Activated T-cell treated with anti-CD3 and anti-CD28 coated beads, Interleukin-2, amount 50 U/mL, for 24 hours (primary cell): ENCODE results near the gene LRPAP1.
A peak's percentile ranks its signal among the peaks of the same experiment; 100 is the strongest.
"Not testable (repeated sequence)": the region's sequence is repeated elsewhere in the genome, so short reads cannot be mapped to it uniquely, and the experiment has no call there.

ENCODE experiments used
- DNase-seq: peaks from one replicate; pipeline ENCODE4 v3.0.0-alpha.2; 2020
- H3K27ac Mint-ChIP-seq: 2 replicates; pipeline ENCODE4 v1.8.0; 2020; ENCODE audit warnings: mild to moderate bottlenecking, mixed read lengths
- H3K27me3 Mint-ChIP-seq: 2 replicates; pipeline ENCODE4 v1.8.0; 2020; ENCODE audit warnings: mixed read lengths
- H3K36me3 Mint-ChIP-seq: 2 replicates; pipeline ENCODE4 v1.8.0; 2020; ENCODE audit warnings: low read depth, mixed read lengths
- H3K4me1 Mint-ChIP-seq: 2 replicates; pipeline ENCODE4 v1.8.0; 2020; ENCODE audit warnings: low read depth, mixed read lengths
- H3K4me3 Mint-ChIP-seq: 2 replicates; pipeline ENCODE4 v1.8.0; 2020; ENCODE audit warnings: mild to moderate bottlenecking, moderate library complexity, mixed read lengths
- H3K9me3 Mint-ChIP-seq: 2 replicates; pipeline ENCODE4 v1.8.0; 2020; ENCODE audit warnings: mixed read lengths

LRPAP1 gene, protein sequence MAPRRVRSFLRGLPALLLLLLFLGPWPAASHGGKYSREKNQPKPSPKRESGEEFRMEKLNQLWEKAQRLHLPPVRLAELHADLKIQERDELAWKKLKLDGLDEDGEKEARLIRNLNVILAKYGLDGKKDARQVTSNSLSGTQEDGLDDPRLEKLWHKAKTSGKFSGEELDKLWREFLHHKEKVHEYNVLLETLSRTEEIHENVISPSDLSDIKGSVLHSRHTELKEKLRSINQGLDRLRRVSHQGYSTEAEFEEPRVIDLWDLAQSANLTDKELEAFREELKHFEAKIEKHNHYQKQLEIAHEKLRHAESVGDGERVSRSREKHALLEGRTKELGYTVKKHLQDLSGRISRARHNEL

DNA sequence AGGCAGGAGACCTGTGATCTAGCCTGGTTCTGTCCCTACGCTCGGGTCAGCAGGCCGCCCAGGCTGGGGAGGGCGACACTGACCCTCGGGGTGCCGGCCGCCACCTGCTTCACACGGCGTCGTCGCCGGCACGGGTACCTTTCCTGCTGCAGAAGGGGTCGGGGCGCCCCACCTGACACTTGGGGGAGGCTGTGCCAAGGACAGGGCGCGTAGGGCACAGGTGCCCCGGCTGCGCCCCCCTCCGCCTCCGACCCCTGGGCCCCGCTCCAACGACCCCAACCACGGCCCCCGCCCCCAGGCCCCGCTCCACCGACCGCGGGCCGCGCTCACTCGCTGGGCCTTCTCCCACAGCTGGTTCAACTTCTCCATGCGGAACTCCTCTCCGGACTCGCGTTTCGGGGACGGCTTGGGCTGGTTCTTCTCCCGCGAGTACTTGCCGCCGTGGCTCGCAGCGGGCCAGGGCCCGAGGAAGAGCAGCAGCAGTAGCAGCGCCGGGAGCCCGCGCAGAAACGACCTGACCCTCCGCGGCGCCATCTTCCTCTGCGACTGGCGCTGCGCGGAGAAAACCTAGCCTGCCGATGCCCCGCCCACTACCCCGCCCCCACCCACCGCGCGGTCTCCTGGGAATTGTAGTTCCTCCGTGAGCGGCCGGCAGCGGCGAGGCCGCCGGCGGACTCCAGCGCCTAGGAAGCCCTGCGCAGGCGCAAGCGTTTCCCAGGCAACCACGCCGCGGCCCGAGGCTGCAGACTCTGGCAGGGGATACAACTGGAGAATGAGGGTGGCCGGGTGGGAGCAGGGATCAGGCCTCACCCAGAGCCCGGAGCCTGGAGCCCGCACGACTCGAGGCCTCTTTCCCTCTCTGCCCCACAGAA lies at the start of gene LRPAP1:
TSS of gene LRPAP1 (minus strand) at position 544 of the 872 bp plus-strand sequence. CDS start at position 534, 10 bp downstream.
- H3K4me3 Mint-ChIP-seq: peak within 1 kb of the TSS; percentile 100
- peak within 1 kb of the TSS; percentile 97 for H3K27ac Mint-ChIP-seq
- peaks cover 6% of the 10 kb centered on the region for H3K27me3 Mint-ChIP-seq
- H3K9me3 Mint-ChIP-seq: no peaks in the 10 kb centered on the region
- peaks cover 40% of the 10 kb centered on the region for H3K4me1 Mint-ChIP-seq
- DNase-seq: peak; percentile 93
- H3K36me3 Mint-ChIP-seq: peaks cover 40% of the 10 kb centered on the region

DNA sequence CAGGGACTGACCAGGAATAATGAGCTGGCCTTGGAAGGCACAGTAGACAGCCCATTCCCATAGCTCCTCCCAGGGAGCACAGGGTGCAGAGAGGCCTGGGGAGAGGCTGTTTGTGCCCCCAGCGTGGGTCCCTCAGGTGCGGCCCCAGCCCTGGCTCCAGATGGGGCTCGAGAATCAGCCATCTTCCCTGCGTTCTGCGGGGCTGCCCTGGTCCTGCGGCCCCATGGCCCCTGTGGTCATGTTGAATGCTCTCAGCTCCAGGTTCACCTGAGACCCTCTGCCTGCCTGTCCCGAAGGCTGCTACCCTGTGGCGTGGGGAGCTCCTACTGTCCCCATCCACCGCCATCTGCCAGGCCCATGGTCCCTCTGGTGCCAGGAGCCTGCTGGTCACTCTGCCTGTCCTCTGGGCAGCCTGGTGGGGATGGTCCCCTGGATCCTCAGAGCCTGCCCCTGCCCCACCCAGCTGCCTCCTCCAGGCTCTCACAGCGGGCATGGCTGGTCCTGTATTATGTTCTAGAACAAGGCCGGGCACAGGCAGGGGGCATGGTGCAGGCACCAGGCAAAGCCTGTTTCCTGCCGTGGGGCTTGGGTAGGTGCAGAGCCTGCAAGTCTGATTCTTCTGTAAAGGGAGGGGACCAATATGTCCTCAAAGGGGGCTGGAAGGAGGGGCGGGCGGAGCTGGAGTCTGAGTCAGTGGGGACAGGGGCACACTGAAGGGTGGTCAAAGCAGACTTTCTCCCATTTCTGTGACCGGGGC lies 49.3 kb upstream of the LRPAP1 start:
- not testable (repeated sequence) for H3K27ac Mint-ChIP-seq, DNase-seq, H3K4me1 Mint-ChIP-seq, H3K36me3 Mint-ChIP-seq, H3K4me3 Mint-ChIP-seq, H3K9me3 Mint-ChIP-seq
- H3K27me3 Mint-ChIP-seq: peaks cover 15% of the 10 kb centered on the region

DNA sequence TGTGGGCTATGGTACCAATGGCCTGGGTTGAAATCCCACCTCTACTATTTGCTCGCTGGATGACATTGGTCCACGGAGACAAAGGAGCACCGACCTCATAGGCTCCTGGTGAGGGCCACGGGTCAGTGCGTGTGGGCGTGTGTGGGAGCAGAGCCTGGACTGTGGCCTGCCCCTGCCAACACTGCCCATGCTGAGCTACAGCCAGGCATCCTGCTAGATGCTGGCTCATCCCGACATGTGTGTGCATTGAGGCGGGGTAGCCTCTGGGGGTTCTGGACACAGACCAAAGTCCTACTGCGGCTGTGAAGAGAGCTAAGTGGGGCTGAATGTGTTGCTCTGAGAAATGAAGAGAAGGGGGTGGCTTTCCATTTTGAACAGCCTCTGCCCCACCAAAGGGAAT lies 48.6 kb upstream of the LRPAP1 start:
- not testable (repeated sequence) for DNase-seq, H3K9me3 Mint-ChIP-seq, H3K36me3 Mint-ChIP-seq, H3K4me1 Mint-ChIP-seq, H3K27ac Mint-ChIP-seq, H3K4me3 Mint-ChIP-seq
- H3K27me3 Mint-ChIP-seq: peaks cover 15% of the 10 kb centered on the region

DNA sequence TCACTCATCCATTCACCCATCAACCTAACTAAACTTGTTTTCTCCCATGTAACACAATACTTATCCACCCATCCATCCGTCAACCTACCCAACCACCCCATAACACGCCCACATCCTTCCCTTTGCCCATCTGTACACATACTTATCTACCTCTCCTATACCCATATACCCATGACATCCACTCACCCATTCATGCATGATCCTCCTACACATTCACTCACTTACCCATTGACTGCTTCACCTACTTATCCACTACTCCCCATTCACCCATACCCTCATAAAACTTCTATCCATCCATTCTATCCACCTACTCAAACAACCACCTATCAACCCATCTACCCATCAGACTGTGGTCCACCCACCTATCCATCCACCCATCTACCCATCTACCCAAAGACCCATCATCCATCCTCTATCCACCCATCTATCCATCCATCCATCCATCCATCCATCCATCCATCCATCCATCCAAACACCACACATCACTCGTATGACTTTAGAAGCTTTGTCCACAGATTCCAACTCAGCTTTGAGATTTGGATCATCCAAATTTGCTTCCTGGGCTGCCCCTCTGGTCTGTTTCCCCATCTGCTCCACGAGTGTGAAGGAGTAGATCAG lies 46.4 kb upstream of the LRPAP1 start:
- H3K27me3 Mint-ChIP-seq: peaks cover 15% of the 10 kb centered on the region
- not testable (repeated sequence) for H3K4me3 Mint-ChIP-seq, H3K27ac Mint-ChIP-seq, H3K9me3 Mint-ChIP-seq, H3K4me1 Mint-ChIP-seq, DNase-seq, H3K36me3 Mint-ChIP-seq

DNA sequence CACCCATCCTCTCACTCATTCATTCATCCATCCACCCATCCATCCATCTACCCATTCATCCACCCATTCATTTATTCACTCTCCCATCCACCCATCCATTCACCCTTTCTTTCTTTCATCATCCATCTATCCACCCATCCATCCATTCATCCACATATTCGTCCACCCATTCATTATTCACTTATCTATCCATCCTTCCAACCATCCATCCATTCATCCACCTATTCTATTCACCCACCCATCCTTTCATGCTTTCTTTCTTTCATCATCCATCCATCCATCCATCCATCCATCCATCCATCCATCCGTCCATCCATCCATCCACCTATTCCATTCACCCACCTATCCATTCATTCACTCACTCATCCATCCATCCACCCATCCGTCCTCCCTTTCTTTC lies 45.8 kb upstream of the LRPAP1 start:
- not testable (repeated sequence) for H3K4me1 Mint-ChIP-seq, H3K9me3 Mint-ChIP-seq, DNase-seq, H3K4me3 Mint-ChIP-seq, H3K36me3 Mint-ChIP-seq, H3K27ac Mint-ChIP-seq
- H3K27me3 Mint-ChIP-seq: peaks cover 15% of the 10 kb centered on the region

DNA sequence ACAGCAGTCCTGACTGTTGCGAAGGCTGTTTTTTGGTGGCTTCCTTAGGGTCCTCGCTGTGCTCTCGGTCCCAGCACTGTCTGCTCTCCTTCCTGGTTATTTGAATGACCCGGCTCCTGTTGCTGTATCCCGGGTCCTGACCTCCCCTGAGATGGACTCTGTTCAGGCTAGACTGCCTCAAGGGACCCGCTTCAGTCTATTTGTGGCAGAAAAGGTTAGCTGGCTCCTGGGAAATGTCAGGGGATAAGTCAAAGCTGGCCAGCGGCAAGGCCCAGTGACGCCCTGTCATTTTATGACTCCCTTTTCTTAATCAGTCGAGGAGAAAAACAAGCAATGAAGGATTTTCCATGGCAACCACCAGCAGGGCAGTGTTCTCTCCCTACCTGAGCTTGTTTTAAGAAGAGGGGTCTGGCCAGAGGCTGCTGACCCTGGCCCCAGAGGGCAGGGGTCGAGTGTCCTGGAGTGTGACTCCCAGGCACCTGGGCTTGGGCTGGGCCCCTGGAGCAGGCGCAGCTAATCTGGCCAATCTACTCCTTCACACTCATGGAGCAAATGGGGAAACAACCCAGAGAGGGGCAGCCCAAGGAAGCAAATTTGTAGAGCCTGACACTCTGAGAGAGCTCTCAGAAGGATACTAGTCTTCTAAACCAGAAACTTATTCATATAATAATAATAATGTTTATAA lies 45.1 kb upstream of the LRPAP1 start:
- peaks cover 12% of the 10 kb centered on the region for H3K27me3 Mint-ChIP-seq
- H3K4me3 Mint-ChIP-seq, H3K36me3 Mint-ChIP-seq, DNase-seq, H3K9me3 Mint-ChIP-seq, H3K27ac Mint-ChIP-seq, H3K4me1 Mint-ChIP-seq: not testable (repeated sequence)

DNA sequence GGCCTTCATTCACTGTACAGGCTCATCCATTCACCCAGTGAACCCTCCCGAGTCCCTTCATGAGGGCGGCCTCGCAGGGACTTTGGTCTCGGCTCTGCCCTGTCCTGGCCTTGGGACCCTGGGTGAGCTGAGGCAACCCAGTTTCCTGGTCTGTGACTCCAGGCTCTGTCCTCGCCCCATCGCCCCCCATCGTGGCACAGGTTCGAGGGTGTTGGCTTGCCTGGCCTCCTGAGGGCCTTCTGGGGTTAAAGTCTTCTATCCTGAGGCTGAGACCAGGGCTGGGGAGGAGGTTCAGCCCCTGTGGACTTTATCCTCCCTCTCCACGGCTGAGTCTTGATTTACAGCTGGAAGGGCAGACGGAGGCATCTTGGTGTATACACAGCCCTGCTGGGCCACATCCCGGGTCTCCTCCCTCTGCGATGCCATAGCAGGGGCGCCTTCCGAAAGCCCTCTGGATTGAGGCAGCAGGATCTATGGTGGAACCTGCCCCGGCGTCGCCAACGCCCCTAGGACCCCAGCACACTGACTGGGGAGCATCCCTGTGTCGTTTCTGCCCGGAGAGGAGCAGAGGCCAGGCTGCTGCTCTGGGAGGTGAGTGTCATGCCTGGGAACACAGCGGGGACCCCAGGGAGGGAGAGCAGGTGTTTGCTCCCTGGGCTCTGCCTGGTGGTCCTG lies 44.4 kb upstream of the LRPAP1 start:
- H3K27me3 Mint-ChIP-seq, DNase-seq, H3K4me1 Mint-ChIP-seq, H3K36me3 Mint-ChIP-seq, H3K27ac Mint-ChIP-seq, H3K9me3 Mint-ChIP-seq, H3K4me3 Mint-ChIP-seq: not testable (repeated sequence)

DNA sequence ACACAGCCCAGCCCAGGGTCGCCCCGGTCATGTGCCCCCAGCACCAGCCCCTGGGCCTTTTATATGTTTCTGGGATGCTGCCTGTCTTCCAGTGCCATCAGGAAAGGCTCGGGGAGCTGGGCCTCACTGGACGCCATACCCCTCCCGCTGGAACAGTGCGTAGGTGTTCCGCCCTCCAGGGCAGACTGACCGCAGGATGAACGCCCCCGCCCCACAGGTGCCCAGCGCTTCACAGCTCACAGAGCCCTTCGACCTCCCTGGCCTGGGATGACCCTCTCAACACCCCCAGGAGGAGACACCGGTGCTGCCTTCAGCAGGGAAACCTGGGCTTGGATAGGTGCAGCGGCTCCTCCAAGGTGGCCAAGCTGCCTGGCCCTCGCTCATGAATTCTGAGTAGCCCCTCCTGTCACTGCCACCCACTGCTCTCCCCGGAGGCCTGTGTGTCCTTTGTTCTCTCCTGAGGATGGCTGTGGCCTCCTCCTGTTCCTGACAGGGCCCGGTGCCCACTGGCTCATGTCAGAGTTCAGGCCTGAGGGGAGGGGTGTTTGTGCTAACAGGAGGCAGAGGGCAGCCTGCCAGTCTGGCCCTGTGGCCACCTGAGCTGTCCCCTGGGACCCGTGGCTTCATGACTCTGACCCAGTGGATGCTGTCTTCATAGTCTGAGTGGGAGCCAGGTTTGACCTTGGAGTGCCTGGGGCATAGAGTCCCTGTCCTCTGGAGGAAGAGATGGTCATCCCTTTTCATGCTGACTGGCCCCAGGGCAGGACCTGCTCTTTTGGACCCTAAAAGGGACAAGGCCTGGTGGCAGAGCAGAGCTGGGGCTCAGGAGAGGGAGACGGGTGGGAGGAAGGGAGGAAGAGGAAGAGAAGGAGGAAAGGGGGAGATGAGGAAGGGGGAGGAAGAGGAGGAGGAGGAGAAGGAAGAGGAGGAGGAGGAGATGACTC lies 43.5 kb upstream of the LRPAP1 start:
- H3K4me1 Mint-ChIP-seq, H3K4me3 Mint-ChIP-seq, H3K27ac Mint-ChIP-seq, H3K36me3 Mint-ChIP-seq, H3K27me3 Mint-ChIP-seq, H3K9me3 Mint-ChIP-seq, DNase-seq: not testable (repeated sequence)

DNA sequence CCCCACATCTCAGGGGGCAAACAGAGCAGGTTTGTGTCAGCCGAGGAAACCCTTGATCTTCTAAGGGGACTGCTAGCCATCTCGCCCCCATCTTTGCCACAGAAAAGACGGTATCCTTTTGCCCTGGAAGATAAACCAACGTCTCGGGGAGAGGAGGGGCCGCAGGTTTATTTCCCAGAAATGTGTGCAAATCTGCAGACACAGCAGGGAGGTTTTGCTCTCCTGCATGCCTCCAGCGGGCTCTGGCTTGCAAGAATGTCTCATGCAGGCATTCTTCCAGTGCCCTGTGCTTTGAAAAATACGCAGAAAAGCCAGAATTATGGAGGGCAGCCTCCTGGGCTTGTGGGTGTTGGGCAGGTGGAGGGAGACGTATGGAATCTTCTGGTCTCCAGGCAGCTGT lies 42.6 kb upstream of the LRPAP1 start:
- H3K27me3 Mint-ChIP-seq, H3K9me3 Mint-ChIP-seq, H3K4me3 Mint-ChIP-seq, H3K4me1 Mint-ChIP-seq, H3K27ac Mint-ChIP-seq, H3K36me3 Mint-ChIP-seq, DNase-seq: not testable (repeated sequence)

DNA sequence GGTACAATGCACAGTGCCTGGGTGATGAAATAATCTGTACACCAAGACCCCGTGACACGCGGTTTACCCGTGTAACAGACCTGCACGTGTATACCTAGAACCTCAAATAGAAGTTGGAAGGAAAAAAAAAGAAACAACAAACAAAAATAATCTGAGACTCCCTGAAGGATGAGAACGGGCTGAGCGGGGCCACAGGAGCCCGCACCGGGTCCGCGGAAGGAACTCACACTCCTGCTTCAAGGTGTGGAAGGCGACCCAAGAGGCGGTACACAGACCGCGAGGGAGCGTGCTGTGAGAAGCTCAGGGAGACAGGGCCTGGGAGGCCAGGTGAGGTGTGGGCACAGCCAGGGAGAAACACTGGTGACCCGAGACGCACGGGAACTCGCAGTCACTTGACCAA lies 42.1 kb upstream of the LRPAP1 start:
- H3K9me3 Mint-ChIP-seq, H3K36me3 Mint-ChIP-seq, H3K4me3 Mint-ChIP-seq, DNase-seq, H3K27me3 Mint-ChIP-seq, H3K27ac Mint-ChIP-seq, H3K4me1 Mint-ChIP-seq: not testable (repeated sequence)

DNA sequence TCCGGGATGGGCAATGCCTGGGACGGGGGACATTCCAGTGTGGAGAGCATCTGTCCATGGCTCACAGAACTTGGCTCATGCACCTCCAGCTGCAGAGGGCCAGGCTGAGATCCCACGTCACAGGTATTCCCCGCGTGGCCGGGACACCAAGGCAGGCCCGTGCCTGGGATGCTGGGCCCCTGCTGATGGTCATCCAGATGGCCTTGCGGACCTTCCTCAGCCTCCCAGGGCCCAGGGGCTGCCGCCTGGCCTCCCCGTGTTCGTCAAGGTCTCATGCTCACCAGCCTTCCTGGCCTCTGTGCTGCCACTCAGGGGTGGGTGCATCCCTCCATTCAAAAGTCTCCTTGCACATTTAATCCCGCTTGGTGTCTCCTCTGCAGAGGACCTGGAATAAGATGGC lies 40.9 kb upstream of the LRPAP1 start:
- H3K27me3 Mint-ChIP-seq: peaks cover 9% of the 10 kb centered on the region
- no peak overlapping the region for H3K27ac Mint-ChIP-seq
- DNase-seq: no peak
- no peaks in the 10 kb centered on the region for H3K9me3 Mint-ChIP-seq
- H3K4me1 Mint-ChIP-seq: no peaks in the 10 kb centered on the region
- H3K36me3 Mint-ChIP-seq: no peaks in the 10 kb centered on the region
- H3K4me3 Mint-ChIP-seq: no peak overlapping the region

DNA sequence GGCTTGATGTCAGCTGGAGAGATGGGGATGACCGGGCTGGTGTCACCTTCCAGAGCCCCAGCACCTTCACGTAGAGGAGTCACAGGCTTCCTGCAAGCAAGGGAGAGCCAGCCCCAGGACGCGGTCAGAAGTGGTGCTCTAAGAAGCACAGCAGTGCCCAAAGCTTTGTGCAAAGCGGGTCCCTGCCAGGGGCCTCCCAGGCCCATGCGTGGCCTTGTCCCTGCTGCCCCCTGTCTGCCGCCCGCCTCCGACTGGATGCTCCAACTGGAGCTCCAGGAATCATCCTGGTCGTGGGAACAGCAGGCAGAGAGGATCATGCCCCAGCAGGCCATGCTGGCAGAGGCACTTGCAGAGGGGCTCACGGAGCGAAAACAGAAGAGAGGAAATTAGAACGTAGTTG lies 40.1 kb upstream of the LRPAP1 start:
- DNase-seq: no peak
- H3K4me1 Mint-ChIP-seq: no peaks in the 10 kb centered on the region
- H3K9me3 Mint-ChIP-seq: no peaks in the 10 kb centered on the region
- no peaks in the 10 kb centered on the region for H3K36me3 Mint-ChIP-seq
- H3K27ac Mint-ChIP-seq: no peak overlapping the region
- H3K27me3 Mint-ChIP-seq: peaks cover 5% of the 10 kb centered on the region
- no peak overlapping the region for H3K4me3 Mint-ChIP-seq

DNA sequence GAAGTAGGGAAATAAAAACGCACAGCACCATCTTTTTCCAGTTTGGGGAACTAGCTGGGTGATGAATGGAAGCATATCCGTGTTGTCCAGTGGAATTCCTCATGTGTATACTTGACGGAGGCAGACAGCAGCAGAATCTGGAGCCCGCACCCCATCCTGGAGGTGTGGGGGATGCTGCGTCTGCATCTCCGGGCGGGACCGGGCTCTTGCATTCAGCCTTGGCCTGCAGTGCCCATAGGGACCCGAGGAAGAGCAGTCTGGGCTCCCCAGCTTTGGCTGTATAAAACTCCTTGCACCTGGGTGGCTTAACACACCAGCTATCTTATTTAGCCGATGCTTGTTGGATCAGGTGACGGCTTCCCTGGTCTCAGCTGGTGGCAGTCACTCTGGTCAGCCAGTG lies 39.7 kb upstream of the LRPAP1 start:
- no peak overlapping the region for H3K4me3 Mint-ChIP-seq
- H3K4me1 Mint-ChIP-seq: no peaks in the 10 kb centered on the region
- no peaks in the 10 kb centered on the region for H3K9me3 Mint-ChIP-seq
- DNase-seq: no peak
- H3K27me3 Mint-ChIP-seq: peaks cover 5% of the 10 kb centered on the region
- no peak overlapping the region for H3K27ac Mint-ChIP-seq
- H3K36me3 Mint-ChIP-seq: no peaks in the 10 kb centered on the region
